NCI-H2227 (cell line): Measurements from ENCODE around the gene ADORA1.

ENCODE experiments used
- DNase-seq: peaks from one replicate; lab custom pipeline; 2025; ENCODE audit not compliant: unreplicated experiment; lab: John Stamatoyannopoulos, UW

Gene ADORA1

DNA sequence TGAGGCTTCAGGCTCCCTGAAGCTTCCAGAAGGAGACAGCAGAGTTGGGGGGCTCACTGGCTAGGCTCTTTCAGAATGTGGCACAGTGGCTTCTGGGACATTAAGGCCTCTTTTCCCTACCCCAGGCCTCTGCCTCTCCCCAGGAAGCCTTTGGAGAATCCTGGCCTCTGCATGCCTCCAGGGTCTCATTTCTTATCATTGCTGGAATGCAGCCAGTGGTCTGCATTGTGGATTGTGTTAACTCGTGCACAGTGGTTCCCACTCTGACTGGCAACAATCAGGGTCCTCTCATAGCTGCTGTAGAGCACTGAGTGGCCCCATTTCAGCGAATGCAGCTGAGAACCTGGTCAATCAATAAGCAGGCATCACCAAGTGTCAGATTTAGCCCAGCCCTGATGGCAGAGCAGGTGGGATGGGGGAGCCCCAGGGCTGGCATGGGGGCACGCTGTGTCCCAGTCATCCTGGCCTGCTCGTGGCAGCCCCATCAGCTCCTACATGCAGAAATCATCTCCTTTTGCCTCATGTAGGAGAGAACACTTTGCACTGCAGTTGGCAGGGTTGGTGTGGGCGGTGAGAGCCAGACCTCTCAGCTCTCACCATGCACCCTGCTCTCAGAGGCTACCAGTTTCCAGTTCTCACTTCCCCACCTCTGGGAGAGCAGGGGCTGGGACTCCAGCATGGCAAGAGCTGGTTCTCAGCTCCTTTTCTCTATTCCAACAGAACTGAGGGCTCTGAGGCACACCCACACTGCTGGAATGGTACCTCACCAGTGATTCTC, 13.4 kb downstream of the ADORA1 start:
- DNase-seq: no peak

DNA sequence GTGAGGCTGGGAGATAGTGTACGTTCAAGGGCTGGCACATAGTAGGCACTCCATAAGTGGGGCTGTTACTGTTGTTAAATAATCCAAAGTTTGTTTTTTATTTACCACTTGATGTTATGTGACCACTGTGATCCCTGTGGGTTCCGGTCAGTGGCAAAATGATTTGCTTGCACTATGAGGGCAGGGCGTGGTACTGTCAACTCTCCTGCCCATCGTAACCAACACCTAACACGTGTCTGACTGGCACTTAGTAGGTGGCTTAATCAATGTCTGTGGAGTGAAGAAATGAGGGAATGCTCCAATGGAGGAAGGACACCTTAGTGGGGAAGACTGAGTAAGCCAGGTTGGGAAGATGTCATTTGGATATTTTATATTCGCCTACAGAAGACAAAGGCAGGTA, 14.6 kb downstream of the ADORA1 start:
- no peak for DNase-seq

DNA sequence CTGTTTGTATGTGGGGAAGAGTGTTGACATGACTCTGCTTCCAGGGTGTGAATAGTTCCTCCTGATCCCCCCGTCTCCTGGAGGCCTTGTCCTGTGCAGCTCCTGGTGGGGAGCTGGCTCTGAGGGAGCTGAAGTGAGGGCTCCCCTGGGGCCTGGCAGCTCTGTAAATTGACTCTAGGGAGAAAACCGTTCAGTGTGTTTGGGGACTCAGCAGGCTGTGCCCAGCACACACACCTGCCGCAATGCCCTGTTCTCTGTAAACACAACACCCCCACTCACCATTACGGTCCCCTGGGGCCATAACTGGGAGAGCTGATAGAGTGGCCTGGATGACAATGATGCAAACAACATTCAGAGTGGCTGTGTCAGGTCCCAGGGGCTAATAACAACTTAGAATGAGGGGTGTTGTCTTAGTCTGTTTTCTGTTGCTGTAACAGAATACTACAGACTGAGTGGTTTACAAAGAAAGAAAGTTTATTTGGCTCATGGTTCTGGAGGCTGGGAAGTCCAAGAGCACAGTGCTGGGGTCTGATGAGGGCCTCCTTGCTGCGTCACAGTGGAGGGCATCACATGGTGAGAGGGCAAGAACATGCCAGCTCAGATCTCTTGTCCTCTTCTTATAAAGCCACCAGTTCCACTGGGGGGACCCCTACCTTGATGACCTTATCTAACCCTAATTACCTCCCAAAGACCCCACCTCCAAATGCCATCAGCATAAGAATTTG, 15.3 kb downstream of the ADORA1 start:
- DNase-seq: no peak

DNA sequence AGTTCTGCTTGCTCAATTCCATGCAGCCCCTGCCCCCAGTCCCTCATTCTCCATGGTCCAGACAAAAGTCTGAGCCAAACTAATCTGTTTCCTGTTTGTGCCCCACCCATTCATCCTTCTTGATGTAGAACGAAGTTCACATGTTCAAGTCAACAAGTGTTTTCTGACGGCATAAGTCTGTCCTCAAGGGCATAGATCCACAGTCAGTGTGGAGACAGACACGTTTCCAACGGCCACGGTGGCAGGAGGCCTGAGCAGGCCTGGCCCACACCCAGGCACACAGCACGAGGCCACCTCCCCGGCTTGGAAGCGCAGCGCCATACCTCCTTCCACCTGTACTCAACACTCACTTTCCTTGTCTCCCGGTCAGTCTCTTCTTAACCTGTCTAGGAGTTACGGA, 16.1 kb downstream of the ADORA1 start:
- no peak for DNase-seq

DNA sequence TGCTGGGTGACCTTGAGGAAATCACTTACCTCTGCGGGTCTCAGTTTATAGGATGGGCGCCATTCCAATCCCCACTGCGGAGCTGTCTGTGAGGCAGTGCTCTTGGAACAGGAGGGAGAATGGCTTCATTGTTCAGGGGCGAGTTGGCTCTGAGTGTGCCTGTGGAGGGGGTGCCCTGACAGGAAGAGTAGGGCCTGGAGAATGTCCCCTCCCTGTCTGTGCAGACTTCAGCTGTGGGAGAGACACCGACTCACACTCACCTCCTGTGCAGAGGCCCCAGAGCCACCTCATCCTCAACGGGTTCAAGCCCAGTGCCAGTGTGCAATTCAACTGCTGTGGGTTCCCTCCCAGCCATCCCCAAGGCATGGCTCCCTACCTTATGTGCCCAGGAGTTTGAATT, 17.1 kb downstream of the ADORA1 start:
- no peak for DNase-seq

DNA sequence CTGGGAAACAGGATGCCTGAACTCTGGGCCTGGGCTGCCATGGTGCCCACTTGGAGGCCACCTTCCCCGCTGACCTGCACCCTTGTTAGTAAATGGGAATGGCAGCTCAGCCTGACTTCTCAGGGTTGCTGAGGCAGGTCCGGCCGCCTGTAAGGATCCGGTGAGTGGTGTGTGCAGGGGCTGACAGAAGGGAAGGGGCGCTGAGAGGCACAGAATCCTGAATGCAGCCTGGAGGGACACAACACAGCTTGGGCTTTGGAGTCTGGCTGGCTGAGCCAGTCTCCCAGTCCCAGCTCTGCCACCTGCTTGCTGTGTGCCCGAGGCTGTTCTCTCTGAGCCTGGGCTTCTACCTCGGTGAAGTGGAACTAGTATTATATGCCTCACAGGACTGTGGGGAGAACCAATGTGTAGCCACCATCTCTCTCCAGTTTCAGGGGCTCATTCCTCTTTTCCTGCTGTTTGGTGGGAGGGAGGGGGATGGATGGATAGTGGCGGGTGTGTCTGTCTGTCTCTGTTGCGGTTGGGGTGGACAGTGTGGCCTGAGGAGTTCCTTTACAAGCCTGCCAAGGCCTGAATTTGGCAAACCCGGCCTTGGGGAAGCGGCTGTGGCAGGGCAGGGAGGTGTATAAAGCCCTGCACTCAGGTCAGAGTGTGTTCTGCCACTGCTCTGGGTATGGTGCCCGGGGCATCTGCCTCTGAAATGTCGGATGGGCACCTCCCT, 18.0 kb downstream of the ADORA1 start:
- no peak for DNase-seq

DNA sequence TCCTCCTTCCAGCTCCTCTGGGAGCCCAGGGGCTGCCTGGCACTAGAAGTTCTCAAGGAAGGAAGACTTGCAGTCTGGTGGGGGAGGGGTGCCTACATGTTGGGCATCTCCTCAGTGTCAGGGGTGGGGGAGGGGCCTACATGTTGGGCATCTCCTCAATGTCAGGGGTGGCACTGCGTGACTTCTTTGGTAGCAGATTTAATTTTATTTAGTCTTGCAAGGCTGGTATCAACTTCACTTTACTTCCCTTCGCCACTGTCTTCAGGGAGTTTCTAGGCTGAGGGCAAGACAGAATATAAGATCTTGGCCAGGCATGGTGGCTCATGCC, 18.5 kb downstream of the ADORA1 start:
- DNase-seq: no peak

DNA sequence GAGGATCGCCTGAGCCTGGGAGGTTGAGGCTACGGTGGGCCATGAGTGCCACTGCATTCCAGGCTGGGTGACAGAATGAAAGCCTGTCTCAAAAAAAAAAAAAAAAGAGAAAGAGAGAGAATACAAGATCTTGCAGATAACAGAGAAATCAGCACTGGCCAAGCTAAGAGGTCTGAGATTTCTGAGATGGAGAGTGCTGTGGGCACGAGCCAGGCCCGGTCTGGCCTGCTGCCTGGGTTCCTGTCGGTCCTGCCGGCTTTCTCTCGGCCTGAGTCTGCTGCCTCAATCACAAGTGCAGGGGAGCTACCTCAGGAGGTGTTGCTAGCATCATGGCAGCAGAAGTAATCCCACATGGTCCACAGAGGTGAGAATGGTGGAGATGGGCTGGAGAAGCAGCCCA, 19.0 kb downstream of the ADORA1 start:
- no peak for DNase-seq

DNA sequence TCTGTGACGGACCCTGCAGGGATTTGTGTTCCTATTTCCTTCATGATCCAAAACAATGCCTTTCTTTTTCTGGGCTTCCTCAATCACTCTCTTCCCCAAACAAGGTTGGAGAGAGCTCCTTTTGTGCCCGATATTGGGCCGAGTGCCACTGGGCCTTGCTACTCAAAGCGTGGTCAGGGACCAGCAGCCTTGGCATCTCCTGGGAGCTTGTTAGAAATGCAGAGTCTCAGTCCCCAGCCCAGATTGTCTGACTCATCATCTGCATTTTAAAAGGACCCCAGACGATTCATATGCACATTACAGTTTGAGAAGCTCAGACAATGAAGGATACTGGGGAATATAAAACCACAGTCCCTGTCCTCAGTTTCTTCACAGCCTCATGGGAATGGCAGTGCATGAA, 19.9 kb downstream of the ADORA1 start:
- no peak for DNase-seq

DNA sequence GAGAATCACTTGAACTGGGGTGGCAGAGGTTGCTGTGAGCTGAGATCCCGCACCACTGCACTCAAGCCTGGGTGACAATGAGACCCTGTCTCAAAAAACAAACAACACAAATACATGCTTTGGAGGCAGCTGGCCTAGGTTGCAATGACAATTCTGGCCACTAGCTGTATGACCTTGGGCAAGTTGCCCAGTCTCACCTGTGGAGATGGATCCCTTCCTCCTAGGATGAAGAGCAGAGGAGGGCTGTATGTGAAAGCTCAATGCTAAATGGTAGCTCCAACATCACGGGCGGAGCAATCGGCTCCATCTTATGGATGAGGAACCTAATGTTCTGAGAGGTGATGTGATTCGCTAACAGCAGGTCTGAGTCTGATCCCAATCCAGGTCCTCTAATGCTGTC, 20.6 kb downstream of the ADORA1 start:
- no peak for DNase-seq

DNA sequence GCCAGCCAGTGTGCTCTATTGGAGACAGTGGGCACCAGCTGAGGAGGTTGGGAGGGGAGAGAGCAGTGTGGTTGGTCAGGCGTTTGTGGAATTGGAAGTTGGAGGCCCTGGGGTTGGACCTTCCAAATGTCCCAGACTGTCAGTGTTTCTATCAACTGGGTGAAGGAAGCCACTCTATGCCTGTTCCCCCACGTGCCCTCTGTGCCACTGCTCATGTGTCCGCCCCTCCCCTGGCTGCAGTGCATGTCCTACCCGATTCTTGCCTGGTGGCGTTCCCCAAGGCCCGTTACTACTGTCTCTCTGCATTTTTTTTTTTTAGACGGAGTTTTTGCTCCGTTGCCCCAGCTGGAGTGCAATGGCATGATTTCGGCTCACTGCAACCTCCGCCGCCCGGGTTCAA, 21.1 kb downstream of the ADORA1 start:
- DNase-seq: no peak

DNA sequence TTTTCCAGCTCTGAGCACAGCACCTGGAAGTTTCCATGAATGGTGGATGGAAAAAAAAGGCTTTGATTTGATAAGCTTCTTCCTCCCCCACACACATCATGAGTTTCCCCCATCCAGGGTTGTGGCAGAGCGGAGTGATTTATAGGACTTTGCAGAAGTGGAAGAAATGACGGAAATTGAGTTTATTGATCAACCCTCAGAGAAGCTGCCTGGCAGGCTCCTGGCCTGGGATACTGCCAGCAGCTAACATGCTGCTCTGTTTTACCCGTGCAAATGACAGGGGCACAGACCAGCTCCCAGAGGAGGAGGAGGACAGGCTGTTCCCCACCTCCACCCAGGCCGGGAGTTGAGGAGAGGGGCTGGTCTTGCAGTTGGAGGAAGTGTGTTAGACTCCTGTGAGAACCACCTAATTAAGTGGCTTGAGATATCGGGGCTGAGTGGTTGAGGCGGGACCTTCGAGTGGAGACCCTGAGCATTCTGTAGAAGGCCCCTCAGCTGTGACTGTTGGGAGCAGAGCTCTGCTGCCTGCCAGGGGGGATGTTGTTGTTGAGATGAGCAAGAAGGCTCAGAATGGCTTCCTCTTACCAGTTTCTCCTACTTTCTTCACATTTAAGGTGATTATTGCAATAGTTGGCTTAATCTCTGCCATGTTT, 21.8 kb downstream of the ADORA1 start:
- peak; percentile 34 for DNase-seq

DNA sequence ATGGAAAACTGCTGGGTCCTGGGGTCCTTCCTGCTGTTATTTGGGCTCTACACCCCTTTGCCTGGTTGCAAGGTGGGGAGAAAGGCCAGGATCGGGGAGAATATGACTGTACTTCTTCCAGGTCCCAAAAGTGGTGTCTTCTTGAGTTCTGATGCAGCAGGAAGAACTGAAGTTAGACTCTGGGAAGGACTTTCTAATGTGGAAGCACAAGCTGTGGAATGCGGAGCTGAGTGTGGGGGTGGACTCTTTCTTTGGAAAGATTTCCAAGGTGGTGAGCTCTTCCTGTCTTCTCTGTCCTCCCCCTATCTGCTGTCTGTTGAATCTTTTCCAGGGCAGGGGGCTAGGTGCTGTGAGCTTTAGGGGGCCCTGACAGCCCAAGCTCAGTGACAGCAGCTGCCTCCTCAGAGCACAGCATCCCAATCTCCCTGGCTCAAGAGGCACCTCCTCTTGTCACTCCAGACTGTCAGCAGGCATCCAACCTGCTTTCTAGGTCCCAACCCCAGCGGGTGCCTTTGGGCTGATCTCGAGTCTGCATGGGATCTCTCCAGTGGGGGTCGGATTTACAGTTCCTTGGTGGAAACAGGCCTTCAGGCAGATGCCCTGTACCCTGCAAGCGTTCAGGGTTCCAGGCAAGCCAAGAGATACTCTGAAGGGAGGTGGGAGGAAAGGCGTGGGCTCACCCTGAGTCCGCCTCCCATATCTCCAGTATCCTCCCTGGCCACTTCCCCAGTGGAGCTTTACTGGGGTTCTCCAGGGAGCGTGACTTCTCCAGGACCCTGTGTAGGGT, 23.2 kb downstream of the ADORA1 start:
- no peak for DNase-seq

DNA sequence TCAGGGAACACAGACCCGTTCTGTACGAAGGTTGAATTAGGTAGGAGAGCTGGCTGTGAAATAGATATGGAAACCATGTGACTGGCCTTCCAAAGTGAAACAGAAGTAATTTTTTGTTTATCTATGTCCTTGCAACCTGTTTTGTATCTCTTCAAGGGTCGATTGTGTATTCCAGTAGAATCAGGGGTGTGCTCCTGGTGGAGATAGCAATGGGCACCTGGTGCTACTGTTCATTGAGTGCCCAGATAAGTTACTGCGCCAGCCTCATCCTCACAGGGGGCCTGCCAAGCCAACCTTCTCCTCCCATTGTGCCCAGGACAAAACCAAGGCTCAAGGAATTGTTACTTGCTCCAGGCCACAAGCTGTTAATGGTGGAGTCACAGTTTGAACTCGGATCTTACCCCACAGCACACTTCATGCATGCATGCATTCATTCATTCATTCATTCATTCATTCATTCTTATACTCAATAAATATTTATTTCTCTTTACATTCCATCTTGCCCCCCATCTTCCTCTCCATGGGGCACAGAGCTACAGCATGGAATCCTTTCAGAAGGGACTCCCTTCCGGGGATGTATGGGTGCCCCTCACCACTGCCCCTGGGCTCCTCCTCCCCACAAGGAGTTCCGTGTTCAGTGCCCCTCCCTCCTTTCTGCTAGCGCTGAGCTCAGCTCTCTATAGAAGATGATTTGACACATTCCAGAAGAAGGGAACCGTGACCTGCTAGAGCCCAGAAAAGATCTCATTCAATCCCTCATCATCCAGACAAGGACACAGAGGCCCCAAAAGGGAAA, 24.0 kb downstream of the ADORA1 start:
- DNase-seq: no peak

DNA sequence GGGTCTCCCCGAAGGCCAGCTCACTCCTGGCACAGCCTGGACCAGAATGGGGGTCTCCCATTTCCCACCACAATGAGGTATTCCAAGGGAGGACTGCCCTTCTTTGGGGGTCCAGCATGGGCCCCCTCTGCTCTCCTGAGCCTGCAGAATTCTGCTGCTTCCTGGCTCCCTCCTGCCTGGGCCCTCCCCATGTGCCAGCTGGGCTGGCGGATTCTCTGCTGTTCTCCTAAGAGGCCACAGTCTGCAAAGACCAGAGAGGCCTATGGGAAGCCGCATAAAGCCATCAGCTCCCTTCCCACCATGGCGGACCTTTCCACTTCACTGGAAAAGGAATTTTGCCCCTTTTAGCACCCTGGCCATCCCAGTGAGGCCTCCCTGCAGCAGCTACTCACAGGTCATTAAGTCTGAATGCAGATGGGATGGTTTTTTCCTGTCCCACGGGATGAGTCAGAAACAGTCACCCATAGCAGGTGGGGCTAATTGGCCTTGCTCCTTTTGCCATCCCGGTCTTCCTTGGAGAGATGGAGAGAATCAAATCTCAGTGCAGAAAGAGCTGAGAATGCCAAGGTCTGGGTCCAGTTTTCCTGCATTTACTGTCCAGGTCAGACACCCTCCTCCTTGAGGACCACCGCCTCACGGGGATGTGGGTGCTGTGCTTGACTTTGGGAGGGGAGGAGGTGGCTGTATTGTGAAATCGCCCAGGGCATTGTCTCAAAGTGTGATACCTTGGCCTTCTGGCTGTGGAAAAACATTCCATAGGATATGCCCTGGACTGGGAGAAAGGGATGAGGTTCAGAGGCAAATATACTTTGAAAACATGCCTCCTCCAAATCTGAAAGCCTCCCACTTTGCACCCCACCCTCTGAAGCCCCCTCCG, 24.9 kb downstream of the ADORA1 start:
- no peak for DNase-seq

DNA sequence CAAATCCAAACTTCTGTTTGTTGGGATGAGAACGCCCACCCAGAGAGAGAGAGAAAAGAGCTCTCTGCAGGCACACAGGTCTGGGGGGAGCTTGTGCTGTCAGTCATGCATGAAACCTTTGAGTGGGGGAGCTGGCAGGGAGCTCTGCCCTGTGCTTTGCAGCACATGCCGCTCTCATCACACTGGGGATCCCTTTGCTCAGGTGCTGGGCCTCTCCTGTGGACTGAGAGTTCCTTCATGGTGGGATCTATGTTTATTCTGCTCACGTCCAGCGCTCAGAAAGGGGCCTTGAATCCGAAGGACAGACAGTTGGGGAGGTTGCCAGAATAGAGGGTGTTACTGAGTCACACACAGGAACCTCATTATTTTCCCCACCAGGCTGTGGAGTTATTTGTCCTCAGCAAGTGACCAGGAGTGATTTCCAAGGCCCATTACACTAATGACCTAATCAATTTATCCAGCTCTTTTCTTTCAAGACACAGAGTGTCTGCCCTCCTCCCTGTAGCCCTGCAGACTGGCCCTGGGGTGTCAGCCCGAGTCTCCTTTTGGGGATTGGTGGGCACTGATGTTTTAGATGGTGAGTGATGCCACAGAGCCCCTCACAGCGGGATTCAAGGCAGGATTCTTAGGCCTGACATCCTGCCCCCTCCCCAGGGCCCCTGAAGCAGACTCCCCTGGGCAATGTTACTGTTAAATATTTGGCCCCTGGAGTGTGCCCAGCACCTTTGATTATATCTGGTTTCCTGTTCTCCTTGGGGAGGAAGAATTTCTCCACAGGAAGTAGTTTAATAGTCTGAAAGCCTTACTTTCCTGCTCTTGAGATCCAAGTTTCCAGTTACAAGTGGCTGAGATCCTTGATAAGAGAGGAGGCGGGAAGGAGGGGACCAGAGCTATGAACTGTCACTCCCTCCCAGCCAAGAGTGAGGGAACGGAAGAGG, 25.8 kb downstream of the ADORA1 start:
- no peak for DNase-seq

DNA sequence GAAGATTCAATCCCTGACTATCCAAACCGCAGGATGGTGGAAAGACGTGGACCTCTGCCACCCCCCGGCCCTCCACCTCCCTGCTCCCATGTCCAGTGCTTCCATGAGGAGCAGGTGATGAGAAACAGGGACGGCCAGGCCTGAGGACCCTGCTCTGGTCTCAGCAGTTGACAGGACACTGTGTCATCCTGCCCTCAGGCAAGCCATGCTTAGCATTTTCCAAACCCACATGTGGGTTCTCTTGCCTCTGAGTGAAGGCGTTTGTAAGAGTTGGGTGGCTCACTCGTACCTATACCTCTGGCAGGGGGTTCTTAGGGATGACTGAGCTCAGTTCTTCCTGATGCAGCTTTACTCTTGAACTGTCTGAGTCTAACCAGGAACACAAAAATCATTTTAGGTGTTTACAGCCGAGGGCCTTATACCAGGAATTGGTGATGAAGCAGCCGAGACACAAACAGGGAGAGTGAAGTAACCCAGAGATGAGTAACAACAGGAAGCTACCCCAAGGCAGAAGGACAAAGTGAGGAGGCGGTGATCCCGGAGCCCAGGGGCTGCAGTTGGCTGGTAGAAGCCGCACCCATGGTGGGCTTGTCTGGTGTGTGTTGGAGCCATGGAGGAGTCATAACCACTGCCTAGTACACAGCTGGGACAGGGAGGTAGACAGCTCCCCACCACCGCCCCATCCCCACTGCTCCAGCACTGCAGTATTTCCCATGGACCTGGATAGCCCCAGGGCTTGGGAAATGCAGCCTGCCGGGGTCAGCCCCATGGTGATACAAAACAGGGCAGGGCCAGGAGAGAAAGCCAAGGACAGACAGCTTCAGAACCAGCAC, 26.7 kb downstream of the ADORA1 start:
- DNase-seq: no peak
